Adipose tissue (tissue), 3 donors: Measurements from ENCODE around the gene CHCHD3. TPM values are rescaled to one million over a fixed set of nuclear protein-coding genes. Genes with fewer than 3 reads are reported as not detected.
"Not testable (repeated sequence)": the region's sequence is repeated elsewhere in the genome, so short reads cannot be mapped to it uniquely, and the experiment has no call there.

Experiments used
- H3K27ac ChIP-seq: one replicate; pipeline ENCODE4 v1.5.1; 2013; ENCODE audit warnings: low read depth, low read length
- WGBS, 3 donors: extraction: QIAGEN DNeasy Blood & Tissue Kit; methylation state at CpG; one replicate each; pipeline ENCODE4 v1.1.7; 2013; 5-methylcytosine and 5-hydroxymethylcytosine counted together
- polyA plus RNA-seq, 3 donors: library from polyadenylated mRNA; stranded (reverse); fragments of 200-250 nt; gene quantifications; one replicate each; pipeline ENCODE4 v1.2.3, GENCODE V29; 2013
- donor health status: healthy with polysubstance abuse.
- donor health status: Bipolar disorder and iron deficiency.
- donor health status: healthy.

CHCHD3 gene
- polyA plus RNA-seq, 3 donors, result 23.4 to 58.2 (median 42.8) TPM

DNA sequence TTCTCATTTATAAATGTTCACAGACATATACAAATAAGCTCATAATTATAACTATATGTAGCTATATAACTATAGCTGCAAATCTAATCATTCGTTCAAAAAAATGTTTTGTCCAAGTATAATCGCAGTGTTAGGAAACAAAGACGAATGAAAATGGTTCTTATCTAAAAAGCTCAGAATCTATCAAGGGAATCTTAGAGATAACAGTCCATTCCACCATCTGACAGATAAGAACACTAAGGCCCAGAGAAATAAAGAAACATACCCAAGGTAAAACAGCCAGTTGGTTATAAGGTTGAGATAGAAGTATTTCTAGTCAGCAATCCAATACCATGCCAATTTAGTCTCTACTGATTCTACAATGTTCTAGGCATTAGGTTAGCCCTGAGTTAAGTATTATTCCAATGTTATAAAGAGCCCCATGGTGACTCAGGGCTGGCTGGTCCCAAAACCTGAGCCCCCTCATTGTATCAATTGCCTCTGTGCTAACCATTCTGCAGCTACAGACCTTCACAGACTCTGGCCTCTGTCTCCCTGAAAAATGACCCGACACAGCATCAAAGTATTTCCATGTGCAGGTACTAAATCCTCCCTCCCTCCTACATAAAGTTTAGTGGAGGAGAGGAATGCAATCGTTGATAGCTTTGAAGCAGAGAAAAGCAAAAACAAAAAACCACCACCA lies 30.0 kb downstream of the CHCHD3 start:
- no peak overlapping the region for H3K27ac ChIP-seq
- 70 to 86% (median 81%) methylated on average over 5 of the region's 5 CpGs for WGBS, 3 donors

DNA sequence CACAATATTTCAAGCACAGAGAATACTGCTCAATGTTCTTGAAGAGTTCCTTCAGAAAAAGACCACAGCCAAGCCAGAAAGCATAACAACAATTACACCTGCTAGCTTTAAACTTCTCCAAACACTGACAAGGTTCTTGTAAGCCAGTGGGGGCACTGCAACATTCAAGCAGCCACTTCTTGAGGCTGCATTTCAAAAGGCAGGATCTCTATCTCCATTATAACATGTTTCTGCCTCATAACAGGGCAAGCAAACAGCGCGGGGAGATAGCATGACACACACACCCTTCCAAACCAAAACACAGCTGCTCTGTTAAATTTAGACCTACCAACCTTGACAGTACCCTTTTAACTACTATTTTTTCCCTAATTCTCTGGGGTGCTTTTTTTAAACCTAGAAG lies 30.8 kb downstream of the CHCHD3 start:
- WGBS, 3 donors, result 15 to 69% (median 47%) methylated on average over 2 of the region's 2 CpGs
- H3K27ac ChIP-seq, result no peak overlapping the region

DNA sequence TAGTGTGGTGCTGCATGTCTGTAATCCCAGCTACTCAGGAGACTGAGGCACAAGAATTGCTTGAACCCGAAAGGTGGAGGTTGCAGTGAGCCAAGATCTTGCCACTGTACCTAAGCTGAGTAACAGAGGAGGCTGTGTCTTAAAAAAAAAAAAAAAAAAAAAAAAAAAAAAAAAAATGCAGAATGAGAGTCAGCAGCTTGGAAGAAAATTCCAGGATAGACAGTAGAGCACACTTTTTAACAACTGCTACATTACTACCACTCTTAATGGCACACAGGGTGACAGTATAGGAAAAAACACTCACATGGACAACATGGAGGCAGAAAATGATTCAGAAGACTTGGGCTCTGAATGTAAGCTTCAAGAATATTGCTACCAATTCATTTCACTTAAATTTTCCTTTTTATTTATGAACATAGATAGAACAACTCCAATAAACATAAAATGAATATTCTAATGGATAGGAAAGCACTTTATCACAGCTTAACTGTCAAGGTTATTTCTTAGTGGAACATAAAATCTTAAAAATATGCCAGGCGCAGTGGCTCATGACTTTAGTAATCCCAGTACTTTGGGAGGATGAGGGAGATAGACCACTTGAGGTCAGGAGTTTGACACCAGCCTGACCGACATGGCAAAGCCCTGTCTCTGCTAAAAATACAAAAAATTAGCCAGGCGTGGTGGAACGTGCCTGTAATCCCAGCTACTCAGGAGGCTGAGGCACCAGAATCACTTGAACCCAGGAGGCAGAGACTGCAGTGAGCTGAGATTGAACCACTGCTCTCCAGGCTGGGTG lies 31.5 kb downstream of the CHCHD3 start:
- 84 to 90% (median 89%) methylated on average over 5 of the region's 5 CpGs for WGBS, 3 donors
- no peak overlapping the region for H3K27ac ChIP-seq

DNA sequence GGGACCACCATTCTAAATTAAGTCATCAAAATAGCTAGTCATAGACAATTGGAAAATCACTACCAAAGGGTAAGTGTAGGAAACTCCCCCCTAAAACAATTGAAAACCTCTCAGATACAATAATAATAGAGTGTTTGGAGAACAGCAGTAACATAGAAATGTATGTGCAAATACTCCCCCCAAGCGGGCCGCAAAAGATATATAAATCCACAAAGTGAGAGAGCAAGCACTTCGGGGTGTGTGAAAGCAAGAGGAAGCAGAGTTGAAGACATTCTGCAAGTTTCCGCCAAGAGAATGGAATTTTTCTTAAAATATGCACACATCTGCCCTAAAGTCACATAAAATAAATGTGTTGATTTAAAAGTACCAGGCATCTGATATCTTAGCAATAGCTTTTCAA lies 33.3 kb downstream of the CHCHD3 start:
- H3K27ac ChIP-seq, result no peak overlapping the region
- 81 to 90% (median 90%) methylated on average over 4 of the region's 4 CpGs for WGBS, 3 donors

DNA sequence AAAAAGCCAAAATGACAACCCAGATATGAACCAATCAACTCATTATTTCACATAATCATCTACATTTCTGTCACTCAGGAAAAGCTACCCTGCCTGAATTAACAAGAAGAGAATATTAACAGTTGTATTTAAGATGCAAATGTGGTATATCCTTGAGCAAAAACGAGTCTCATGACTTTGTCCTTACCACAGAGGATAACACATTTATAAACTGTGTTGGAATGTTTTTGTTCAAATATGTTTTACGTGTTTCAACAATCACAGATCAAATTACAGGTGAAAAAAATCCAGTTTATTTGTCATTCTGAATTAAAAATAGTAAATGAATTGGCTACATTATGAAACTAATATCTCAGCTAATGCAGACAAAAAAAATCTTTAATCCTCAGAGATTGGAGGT lies 34.6 kb downstream of the CHCHD3 start:
- WGBS, 3 donors, result 37 to 95% (median 90%) methylated on average over 2 of the region's 2 CpGs
- H3K27ac ChIP-seq, result no peak overlapping the region

DNA sequence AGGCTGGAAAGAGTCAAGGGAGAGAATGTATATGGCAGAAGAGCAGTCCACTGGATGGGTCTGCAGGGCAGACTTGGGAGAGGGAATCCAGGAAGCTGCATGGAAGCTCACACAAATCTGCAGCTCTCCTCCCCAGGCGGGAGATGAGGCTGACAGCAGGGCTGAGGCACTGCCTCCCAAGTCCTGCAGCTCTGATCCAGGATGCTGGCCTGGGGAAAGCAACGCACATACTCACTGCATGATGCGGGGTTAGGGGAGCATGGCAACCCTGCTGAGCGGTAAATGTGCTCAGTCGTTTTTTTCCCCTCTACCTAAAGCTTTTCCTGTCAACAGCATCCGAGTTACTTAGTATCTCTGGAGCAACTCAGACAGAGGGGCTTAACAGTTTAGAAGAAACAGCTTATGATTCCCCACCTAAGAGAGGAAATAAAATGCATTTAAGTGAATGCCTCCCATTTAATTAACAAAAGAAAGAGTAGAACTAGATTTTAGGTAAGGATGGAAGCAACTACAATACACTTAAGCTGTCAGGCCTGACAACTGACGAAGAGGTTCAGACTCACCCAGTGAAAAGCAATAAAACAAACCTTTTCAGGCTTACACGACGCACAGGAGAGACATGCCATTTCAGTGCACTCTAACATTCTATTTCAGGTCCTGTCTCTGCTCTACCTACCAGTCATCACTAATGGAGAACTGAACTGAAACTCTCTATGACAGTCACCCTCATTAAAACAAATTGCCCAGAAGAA lies 37.0 kb downstream of the CHCHD3 start:
- H3K27ac ChIP-seq, result no peak overlapping the region
- 86 to 88% (median 87%) methylated on average over 9 of the region's 9 CpGs for WGBS, 3 donors

DNA sequence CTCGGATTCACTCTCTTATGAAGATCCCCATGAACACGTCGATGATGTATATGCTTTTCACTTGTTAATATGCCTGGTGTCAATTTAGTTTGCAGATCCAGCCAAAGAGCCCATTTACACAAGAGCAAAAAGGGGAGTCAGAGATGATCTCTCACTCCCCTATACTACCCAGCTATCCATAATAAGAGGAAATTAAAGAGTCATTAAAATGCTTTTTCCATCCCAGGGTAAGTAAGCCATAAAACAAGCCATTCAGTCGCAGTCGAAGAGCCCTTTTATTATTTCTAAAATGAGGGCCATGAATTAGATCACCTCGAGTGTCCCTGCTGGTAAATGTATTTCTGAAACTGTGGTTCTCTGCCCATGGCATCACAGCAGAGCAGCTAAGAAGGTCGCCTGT lies 41.2 kb downstream of the CHCHD3 start:
- 88 to 96% (median 91%) methylated on average over 7 of the region's 7 CpGs for WGBS, 3 donors
- H3K27ac ChIP-seq, result no peak overlapping the region

DNA sequence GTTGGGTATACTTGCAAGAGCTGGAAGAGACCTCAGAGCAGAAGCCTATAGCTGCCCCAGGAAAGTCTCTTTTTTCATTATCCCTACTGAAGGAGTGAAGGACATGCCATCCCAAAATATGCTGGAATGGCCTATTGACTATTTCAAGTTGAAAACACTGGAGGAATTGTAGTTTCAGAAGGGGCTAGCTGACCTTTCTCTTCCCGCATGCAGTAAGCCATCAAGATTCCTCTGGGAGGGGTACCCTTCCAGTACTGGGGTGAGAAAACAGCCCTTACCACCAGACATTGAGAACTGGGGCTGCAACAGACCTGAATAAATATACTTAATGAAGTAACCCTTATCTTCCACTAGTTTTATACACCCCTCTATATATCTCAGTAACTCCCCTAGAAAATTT lies 41.7 kb downstream of the CHCHD3 start:
- WGBS, 3 donors, result 95 to 100% (median 96%) methylated on average over 1 of the region's 1 CpG

DNA sequence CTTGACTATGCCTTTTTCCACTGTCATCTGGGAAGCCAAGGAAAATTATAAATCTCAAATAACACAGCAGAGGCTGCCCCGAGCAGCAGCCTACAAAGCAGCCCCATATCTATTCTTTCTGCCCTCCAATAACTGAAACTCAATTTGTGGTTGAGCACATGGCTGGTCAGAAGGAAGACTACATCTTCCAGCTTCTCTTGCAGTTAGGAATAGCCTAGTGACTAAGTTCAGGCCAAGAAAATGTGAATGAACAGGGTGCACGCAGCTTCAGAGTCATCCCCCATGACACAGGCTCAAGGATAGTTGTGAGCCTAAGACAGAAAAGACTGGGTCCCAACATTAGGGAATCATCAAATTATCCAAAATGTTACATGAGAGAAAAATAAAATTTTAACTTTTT lies 42.3 kb downstream of the CHCHD3 start:
- WGBS, 3 donors, result 93 to 100% (median 97%) methylated on average over 2 of the region's 2 CpGs
- no peak overlapping the region for H3K27ac ChIP-seq

More for the DNA sequence above, 41.7 kb downstream of the CHCHD3 start:
- H3K27ac ChIP-seq, result no peak overlapping the region

DNA sequence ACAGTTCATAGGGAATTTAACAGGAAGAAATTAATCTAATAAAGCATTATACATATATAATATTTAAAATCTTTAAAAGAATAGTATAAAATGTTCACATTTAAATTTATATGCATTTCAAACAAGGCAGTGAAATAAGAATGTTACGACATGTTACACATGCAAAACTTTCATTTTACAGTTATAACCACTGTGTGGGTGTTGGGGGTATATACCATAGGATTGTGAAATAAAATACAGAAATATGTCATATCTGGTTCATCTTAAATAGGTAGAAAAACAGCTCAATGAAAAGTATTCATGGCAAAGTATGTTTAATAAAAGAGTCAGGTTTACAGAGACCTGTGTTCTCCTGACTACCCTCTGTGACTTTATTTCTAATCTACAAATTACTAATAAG lies 45.6 kb downstream of the CHCHD3 start:
- no peak overlapping the region for H3K27ac ChIP-seq
- 52 to 91% (median 74%) methylated on average over 1 of the region's 1 CpG for WGBS, 3 donors

DNA sequence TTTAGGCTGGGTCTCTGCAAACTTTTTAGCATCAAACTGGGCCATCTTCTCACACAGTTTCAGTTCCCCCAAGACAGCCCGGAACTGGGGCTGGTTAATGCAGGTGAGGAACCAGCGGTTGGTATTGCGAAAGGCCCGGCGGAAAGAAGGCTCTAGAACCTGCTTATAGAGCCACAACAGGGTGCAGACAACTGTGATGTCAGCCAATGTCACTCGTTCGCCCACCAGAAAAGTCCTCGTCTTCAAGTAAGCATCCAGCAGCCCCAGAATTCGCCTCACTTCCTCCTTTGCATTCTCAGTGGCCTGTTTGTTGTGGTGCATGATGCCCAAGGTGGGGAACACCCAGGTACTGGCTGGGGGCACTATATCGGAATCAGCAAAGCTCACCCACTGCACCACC lies 46.6 kb downstream of the CHCHD3 start:
- not testable (repeated sequence) for H3K27ac ChIP-seq
- 78 to 96% (median 94%) methylated on average over 10 of the region's 10 CpGs for WGBS, 3 donors

DNA sequence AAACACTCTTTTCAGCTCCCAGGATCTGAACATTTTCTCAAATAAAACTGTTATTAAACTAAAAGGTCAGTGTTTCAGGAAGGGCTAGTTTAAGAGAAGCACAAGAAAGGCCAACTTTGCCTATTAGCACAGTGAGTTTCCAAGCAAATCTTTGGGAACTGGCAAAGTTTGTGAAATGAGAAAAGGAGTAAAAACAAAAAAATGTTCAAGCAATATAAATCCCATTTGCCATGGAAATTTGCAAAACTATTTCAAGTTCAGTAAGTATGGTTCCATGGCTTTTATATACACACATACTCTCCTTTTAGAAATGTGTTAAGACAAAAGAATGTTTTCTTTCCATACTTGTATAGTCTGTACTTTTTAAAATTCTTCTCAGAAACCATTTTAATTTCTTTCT lies 51.5 kb downstream of the CHCHD3 start:
- no peak overlapping the region for H3K27ac ChIP-seq

DNA sequence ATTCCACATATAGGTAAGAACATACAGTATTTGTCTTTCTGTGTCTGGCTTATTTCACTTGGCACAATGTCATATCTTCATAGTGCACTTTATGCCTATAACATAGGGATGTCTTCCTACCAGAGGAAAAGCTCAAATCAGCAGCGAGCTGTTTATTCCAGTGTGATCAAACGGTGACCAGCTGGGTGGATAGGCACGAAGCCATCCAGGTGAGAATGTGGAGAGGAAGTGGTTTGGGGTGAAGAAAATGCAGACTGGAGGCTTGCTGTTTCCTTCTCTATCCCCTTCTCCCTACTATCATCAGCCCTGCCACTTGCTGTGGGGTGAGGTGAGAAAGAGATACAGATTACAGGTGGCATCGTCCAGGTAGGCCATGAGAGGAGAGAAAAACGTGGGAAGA lies 52.4 kb downstream of the CHCHD3 start:
- H3K27ac ChIP-seq, result no peak overlapping the region
- 49 to 79% (median 78%) methylated on average over 5 of the region's 5 CpGs for WGBS, 3 donors

DNA sequence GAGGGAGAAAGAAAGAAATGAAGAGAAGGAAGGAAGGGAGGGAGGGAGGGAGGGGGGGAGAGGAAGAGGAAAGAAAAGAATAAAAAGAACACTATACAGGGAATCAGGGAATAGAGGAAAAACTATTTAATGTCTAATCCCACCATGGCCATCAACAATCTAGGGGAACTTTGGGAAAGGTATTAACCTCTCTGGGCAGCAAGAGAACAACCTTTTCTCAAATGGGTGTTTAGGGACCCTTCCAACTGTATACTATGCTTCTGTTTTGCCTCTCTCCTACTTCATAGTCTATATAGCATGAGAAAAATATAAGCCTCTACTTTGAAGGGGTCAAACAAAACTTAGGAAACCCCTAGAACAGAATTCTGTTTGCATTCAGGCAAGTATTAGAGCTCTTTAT lies 54.5 kb downstream of the CHCHD3 start:
- no peak overlapping the region for H3K27ac ChIP-seq

DNA sequence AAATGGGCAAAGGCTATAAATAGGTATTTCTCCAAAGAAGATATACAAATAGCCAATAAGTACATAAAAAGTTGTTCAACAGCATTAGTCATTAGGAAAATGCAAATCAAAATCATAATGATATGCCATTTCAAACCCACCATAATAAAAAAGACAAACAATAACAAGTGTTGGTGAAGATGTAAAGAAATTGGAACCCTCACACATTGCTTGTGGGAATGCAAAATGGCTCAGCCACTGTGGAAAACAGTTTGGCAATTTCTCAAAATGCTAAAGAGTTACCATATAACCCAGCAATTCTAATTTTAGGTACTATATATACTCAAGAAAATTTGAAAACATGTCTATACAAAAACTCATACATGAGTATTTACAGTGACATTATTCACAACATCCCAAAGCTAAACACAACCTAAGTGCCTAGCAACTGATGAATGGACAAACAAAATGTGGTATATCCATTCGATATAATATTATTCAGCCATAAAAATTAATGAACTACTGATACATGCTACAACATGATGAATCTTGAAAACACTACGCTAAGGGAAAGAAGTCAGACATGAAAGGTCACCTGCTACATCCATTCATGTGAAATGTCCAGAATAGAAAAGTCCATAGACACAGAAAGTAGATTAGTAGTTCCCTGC lies 55.6 kb downstream of the CHCHD3 start:
- H3K27ac ChIP-seq, result no peak overlapping the region
- 96 to 99% (median 99%) methylated on average over 2 of the region's 2 CpGs for WGBS, 3 donors

DNA sequence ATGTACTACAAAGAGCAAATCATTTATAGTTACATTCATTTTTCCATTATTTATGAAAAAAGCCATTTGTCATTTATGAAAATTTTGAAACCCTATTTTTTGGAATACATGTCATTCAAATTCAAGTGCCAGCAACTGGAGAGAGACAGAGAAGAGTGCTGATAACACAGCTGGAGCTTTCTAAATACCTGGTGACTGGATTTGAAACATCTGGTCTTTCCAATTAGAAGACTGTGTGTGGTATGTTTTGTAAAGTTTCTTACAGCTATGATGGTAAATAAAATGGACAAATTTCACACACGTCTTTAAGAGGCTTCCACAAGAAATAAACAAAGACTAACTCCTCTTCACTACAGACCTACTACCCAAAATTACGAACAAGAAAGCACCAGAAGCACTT lies 56.8 kb downstream of the CHCHD3 start:
- no peak overlapping the region for H3K27ac ChIP-seq
- 89 to 97% (median 92%) methylated on average over 2 of the region's 2 CpGs for WGBS, 3 donors

DNA sequence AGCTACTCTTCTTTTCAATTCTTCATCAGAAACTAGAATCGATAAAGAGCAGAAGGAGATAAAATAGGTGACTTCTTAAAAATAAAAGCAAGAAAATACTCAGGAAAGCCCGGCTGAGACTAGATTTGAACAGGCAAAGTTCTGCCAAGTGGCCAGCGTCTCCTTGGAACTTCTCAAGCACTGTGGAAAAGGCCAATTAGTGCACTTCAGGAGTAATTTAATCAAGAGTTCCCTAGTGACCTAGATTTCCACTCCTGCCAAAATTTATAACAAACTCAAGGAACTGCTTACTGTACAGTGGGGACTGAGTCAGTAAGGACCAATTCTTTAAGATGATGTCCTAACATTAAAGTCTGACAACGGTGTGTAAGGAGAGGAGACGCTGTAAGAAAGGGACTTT lies 57.3 kb downstream of the CHCHD3 start:
- WGBS, 3 donors, result 73 to 83% (median 80%) methylated on average over 5 of the region's 5 CpGs
- no peak overlapping the region for H3K27ac ChIP-seq

DNA sequence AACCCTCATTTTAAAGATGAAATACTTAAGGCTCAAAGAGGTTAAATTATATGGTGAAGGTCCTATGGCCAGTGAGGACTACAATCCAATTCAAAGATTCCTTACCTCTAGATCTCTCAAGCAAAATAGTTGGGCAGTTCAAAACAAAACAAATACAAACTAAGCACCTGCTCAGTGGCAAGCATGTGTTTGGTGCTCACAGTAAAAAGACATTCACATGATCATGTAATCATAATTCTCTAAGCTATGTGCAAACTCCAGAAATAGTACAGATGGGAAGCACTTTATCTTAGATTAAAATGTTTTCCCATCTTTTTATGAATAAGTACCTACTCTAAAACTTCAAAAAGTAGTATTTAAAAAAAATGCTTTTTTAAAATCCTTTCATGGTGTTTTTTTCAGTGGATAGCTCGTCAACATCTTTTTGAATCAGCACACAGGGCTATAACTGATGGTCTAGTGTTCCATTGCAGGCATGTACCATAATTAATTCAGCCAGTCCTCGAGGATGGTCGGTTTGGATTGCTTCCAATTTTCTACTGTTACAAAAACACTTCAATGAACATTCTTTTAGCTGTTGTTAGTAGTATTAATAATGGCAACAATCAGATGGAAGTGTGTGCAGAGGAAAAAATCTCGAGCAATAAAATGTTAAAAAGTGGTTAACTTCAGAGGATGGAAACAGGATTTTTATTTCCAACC lies 58.4 kb downstream of the CHCHD3 start:
- WGBS, 3 donors, result 80 to 83% (median 81%) methylated on average over 4 of the region's 4 CpGs
- no peak overlapping the region for H3K27ac ChIP-seq

DNA sequence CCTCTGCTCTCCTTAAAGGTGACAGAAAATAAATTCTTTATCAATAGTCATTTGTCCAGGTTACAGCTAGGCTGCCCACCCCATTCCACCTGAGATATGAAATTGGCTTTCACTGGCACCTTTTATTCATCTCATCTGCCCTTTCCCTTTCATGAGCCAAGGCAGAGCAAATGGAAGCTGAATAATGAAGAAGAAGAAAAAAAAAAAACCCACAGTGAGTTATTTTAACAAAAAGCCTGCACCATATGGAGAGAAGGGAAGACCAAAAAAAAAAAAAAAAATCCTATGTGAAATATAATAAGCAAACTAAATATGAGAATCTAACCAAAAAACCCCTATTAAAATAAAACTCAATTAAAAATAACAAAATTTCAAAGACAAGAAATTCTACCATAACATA lies 59.2 kb downstream of the CHCHD3 start:
- H3K27ac ChIP-seq, result no peak overlapping the region
